ENCODE data around the gene DBI.

DNA sequence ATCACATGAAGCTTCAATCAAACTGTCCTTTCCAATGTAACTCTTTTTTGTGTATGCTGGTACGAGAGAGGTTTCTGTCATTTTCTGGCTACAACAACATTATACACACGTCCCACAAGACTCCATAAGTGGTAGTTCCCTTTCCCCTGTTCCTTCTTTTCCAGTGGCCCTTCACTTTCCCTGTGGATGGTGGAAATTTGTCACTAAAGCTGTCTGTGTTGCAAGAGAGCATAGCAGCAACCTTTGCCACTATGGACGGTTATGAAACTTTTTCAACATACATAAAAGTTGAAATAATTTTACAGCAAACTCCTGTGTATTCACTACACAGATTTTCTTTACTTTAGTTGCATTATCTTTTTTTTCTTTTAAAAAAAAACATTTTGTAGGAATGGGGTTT lies 18.7 kb downstream of the DBI start:
- no peak for TF ChIP-seq CTCF (IDR thresholded peaks at IDR 0.05)
- no peak for TF ChIP-seq TCF7L2 (IDR thresholded peaks at IDR 0.05; ENCODE audit: low read depth, low read length)
- TF ChIP-seq POLR2AphosphoS5 (IDR thresholded peaks at IDR 0.05; ENCODE audit: low read depth, low read length): no peak
- no peak for TF ChIP-seq REST (IDR thresholded peaks at IDR 0.05; ENCODE audit: insufficient read depth in 1 of 2, low read depth in 2 of 2, low read length in 1 of 2)
- TF ChIP-seq SIN3A (IDR thresholded peaks at IDR 0.05; ENCODE audit: borderline replicate concordance, insufficient read depth, low read depth, low read length): no peak
